ENCODE results near the gene PAGE1.

DNA sequence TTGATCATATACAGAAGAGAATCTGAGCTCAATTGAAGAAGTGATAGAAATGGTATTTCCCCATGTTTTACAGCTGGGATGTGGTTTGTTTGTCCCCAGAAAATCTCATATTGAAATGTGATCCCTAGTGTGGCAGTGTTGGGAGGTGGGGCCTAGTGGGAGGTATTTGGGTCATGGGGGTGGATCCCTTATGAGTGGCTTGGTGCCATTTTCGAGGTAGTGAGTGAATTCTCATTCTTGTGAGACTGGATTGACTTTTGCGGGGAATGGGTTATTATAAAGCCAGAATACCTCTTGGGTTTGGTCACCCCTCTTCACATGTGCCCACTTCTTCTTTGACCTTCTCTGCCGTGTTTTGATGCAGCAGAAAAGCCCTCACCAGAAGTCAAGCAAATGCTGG is 29.6 kb upstream of the PAGE1 start:
- no peak for TF ChIP-seq SIN3A (IDR thresholded peaks at IDR 0.05; ENCODE audit: low read depth)
- TF ChIP-seq YY1 (IDR thresholded peaks at IDR 0.05; ENCODE audit: extremely low read depth, insufficient replicate concordance, low read depth, low read length): no peak
- TF ChIP-seq POLR2AphosphoS5 (IDR thresholded peaks at IDR 0.05; ENCODE audit: low read depth, low read length): no peak
- no peak for TF ChIP-seq POLR2A (IDR thresholded peaks at IDR 0.05; ENCODE audit: borderline replicate concordance, extremely low read depth, insufficient read depth, insufficient read length)
- no peak for TF ChIP-seq CTCF (IDR thresholded peaks at IDR 0.05 in 2 of 3, conservative IDR thresholded peaks at IDR 0.05 in 1 of 3; ENCODE audit: borderline replicate concordance in 1 of 3, insufficient read depth in 1 of 3, low read depth in 2 of 3, low read length in 2 of 3)

Data from HCT116 (cell line).